Liver (tissue), 9 donors: ENCODE measurements around the gene ALMS1. TPM values are rescaled to one million over a fixed set of nuclear protein-coding genes. Genes with fewer than 3 reads are reported as not detected.

Source experiments
- DNase-seq: peaks from one replicate; pipeline ENCODE4 v3.0.0-alpha.2; 2017; ENCODE audit warnings: low spot score
- H3K27ac ChIP-seq, 2 donors: one replicate each; pipeline ENCODE4 v1.7.0; 2013; ENCODE audit warnings: inconsistent platforms in 2 of 2, low read length in 2 of 2, control low read depth in 1 of 2, low read depth in 1 of 2, mild to moderate bottlenecking in 1 of 2
- H3K27me3 ChIP-seq, 4 donors: one replicate each; pipeline versions ENCODE4 v1.6.1 to v1.7.0; 2013; ENCODE audit warnings: low read length in 3 of 4, inconsistent platforms in 1 of 4, mild to moderate bottlenecking in 1 of 4, moderate library complexity in 1 of 4; ENCODE audit not compliant: control insufficient read depth in 4 of 4, insufficient read depth in 4 of 4
- H3K36me3 ChIP-seq, 4 donors: one replicate each; pipeline versions ENCODE4 v1.6.1 to v1.7.0; 2013; ENCODE audit warnings: low read length in 3 of 4, mild to moderate bottlenecking in 3 of 4, low read depth in 1 of 4, moderate library complexity in 1 of 4; ENCODE audit not compliant: control insufficient read depth in 4 of 4, insufficient read depth in 3 of 4
- H3K4me1 ChIP-seq, 4 donors: one replicate each; pipeline versions ENCODE4 v1.6.1 to v1.7.0; 2013; ENCODE audit warnings: low read length in 3 of 4, mild to moderate bottlenecking in 3 of 4, moderate library complexity in 1 of 4; ENCODE audit not compliant: control insufficient read depth in 4 of 4, insufficient read depth in 4 of 4
- H3K4me3 ChIP-seq, 3 donors: one replicate each; pipeline versions ENCODE4 v1.6.1 to v1.7.0; 2013; ENCODE audit warnings: low read length in 3 of 3, control low read depth in 1 of 3, low read depth in 1 of 3, mild to moderate bottlenecking in 1 of 3
- H3K9ac ChIP-seq, 2 donors: one replicate each; pipeline ENCODE4 v1.7.0; 2013; ENCODE audit warnings: low read length in 2 of 2, mild to moderate bottlenecking in 2 of 2, moderate library complexity in 2 of 2, control low read depth in 1 of 2, low read depth in 1 of 2
- H3K9me3 ChIP-seq, 4 donors: one replicate each; pipeline versions ENCODE4 v1.6.1 to v1.7.0; 2013; ENCODE audit warnings: low read length in 3 of 4; ENCODE audit not compliant: control insufficient read depth in 4 of 4
- ATF3 ChIP-seq: IDR thresholded peaks from 2 replicates; pipeline ENCODE4 v1.6.1; 2016; ENCODE audit warnings: antibody characterized with exemption
- CTCF ChIP-seq: fragments of 150-350 bp; IDR thresholded peaks from 2 replicates; pipeline ENCODE4 v1.5.1; 2017; ENCODE audit warnings: improper control_type of control experiment, low read depth, low read length; ENCODE audit not compliant: missing input control
- EGR1 ChIP-seq, 2 donors: IDR thresholded peaks; 2 replicates each; pipeline ENCODE4 v1.6.1; 2016 to 2018; ENCODE audit warnings: antibody characterized with exemption in 2 of 2, low read depth in 2 of 2
- FOXA1 ChIP-seq: IDR thresholded peaks from 2 replicates; pipeline ENCODE4 v1.6.1; 2016; ENCODE audit warnings: antibody characterized with exemption
- GABPA ChIP-seq, 2 donors: IDR thresholded peaks in 1 of 2; conservative IDR thresholded peaks in 1 of 2; 2 replicates each; pipeline ENCODE4 v1.6.1; 2016; ENCODE audit warnings: antibody characterized with exemption in 2 of 2, mild to moderate bottlenecking in 1 of 2, moderate library complexity in 1 of 2
- HNF4A ChIP-seq, 2 donors: conservative IDR thresholded peaks; 2 replicates each; pipeline ENCODE4 v1.6.1; 2016; ENCODE audit warnings: antibody characterized with exemption in 2 of 2, mild to moderate bottlenecking in 2 of 2
- HNF4G ChIP-seq: IDR thresholded peaks from 2 replicates; pipeline ENCODE4 v1.6.1; 2016; ENCODE audit warnings: antibody characterized with exemption
- JUND ChIP-seq, 2 donors: IDR thresholded peaks; 2 replicates each; pipeline ENCODE4 v1.6.1; 2016; ENCODE audit warnings: antibody characterized with exemption in 2 of 2
- MAX ChIP-seq: IDR thresholded peaks from 2 replicates; pipeline ENCODE4 v1.6.1; 2016; ENCODE audit warnings: antibody characterized with exemption
- NR2F2 ChIP-seq: IDR thresholded peaks from 2 replicates; pipeline ENCODE4 v1.6.1; 2016; ENCODE audit warnings: antibody characterized with exemption
- RAD21 ChIP-seq, 2 donors: IDR thresholded peaks; 2 replicates each; pipeline ENCODE4 v1.6.1; 2016; ENCODE audit warnings: antibody characterized with exemption in 2 of 2, mild to moderate bottlenecking in 2 of 2
- REST ChIP-seq: IDR thresholded peaks from 2 replicates; pipeline ENCODE4 v1.6.1; 2016; ENCODE audit warnings: antibody characterized with exemption, mild to moderate bottlenecking
- RXRA ChIP-seq, 2 donors: IDR thresholded peaks; 2 replicates each; pipeline ENCODE4 v1.6.1; 2017 to 2018; ENCODE audit warnings: antibody characterized with exemption in 2 of 2, mild to moderate bottlenecking in 1 of 2
- SP1 ChIP-seq: IDR thresholded peaks from 2 replicates; pipeline ENCODE4 v1.6.1; 2018; ENCODE audit warnings: antibody characterized with exemption, mild to moderate bottlenecking
- TAF1 ChIP-seq: conservative IDR thresholded peaks from 2 replicates; pipeline ENCODE4 v1.6.1; 2016; ENCODE audit warnings: antibody characterized with exemption, mild to moderate bottlenecking
- YY1 ChIP-seq: IDR thresholded peaks from 2 replicates; pipeline ENCODE4 v1.6.1; 2016; ENCODE audit warnings: antibody characterized with exemption, mild to moderate bottlenecking
- ZBTB33 ChIP-seq: IDR thresholded peaks from 2 replicates; pipeline ENCODE4 v1.6.1; 2016; ENCODE audit warnings: antibody characterized with exemption
- WGBS: extraction: QIAGEN DNeasy Blood & Tissue Kit; methylation state at CpG from one replicate; pipeline ENCODE4 v1.1.7; 2013; 5-methylcytosine and 5-hydroxymethylcytosine counted together
- polyA plus RNA-seq, 2 donors: library from polyadenylated mRNA; stranded (reverse) in 1 of 2; unstranded in 1 of 2; fragments of 200-250 nt in 1 of 2; fragments of >200 nt in 1 of 2; fragmentation: Nextera tagmentation in 1 of 2; extraction: Ambion mirVana in 1 of 2; gene quantifications; one replicate each; pipeline versions ENCODE4 v1.2.1 to v1.2.3, GENCODE V29; 2013 to 2015
- total RNA-seq, 2 donors: library from RNA; depleted of rRNA; stranded (reverse); fragments of >200 nt; gene quantifications; one replicate each; pipeline ENCODE4 v1.2.3, GENCODE V29; 2014
- donor health status: healthy.
- donor health status: healthy.
- donor health status: healthy.
- donor health status: healthy.
- donor health status: healthy.

ALMS1 gene
- total and polyA plus RNA-seq, 4 donors, result 2.1 to 18.3 (median 7.0) TPM

GRCh38 chr2:73611193-73611592 is 225.6 kb downstream of the ALMS1 start (continued):
- TF ChIP-seq ZBTB33, result no peak
- no peak for TF ChIP-seq EGR1 (IDR thresholded peaks at IDR 0.05; ENCODE audit: low read depth in 2 of 2)
- no peak for TF ChIP-seq HNF4G
- no peak for TF ChIP-seq JUND (IDR thresholded peaks at IDR 0.05)

- 97% methylated on average over 1 of the region's 1 CpG for WGBS
- Histone ChIP-seq H3K4me1 (no peaks in the 10 kb centered on the region), H3K9me3 (no peaks in the 10 kb centered on the region), H3K4me3 (no peak overlapping the region), H3K36me3 (no peaks in the 10 kb centered on the region), H3K27ac (no peak overlapping the region), H3K9ac (no peak overlapping the region), H3K27me3 (no peaks in the 10 kb centered on the region)
- TF ChIP-seq MAX (no peak), GABPA (IDR thresholded peaks at IDR 0.05 in 1 of 2, conservative IDR thresholded peaks at IDR 0.05 in 1 of 2) (no peak), YY1 (no peak), ATF3 (no peak), JUND (IDR thresholded peaks at IDR 0.05) (no peak), HNF4G (no peak), CTCF (no peak), TAF1 (no peak), SP1 (no peak), NR2F2 (no peak), REST (no peak), FOXA1 (no peak), EGR1 (IDR thresholded peaks at IDR 0.05; ENCODE audit: low read depth in 2 of 2) (no peak)
- no peak for DNase-seq
Observed at GRCh38 chr2:73611867-73612266, 226.2 kb downstream of the ALMS1 start.

GRCh38 chr2:73614105-73614504 is 228.5 kb downstream of the ALMS1 start:
- H3K27me3 ChIP-seq, result no peaks in the 10 kb centered on the region
- H3K4me3 ChIP-seq, result no peak overlapping the region
- H3K4me1 ChIP-seq, result no peaks in the 10 kb centered on the region
- WGBS, result 93% methylated on average over 3 of the region's 3 CpGs
- H3K9me3 ChIP-seq, result no peaks in the 10 kb centered on the region
- no peaks in the 10 kb centered on the region for H3K36me3 ChIP-seq
- DNase-seq, result no peak
- TF ChIP-seq SP1 (no peak), GABPA (IDR thresholded peaks at IDR 0.05 in 1 of 2, conservative IDR thresholded peaks at IDR 0.05 in 1 of 2) (no peak), RAD21 (IDR thresholded peaks at IDR 0.05) (no peak), ATF3 (no peak), ZBTB33 (no peak), TAF1 (no peak), CTCF (no peak), FOXA1 (no peak), NR2F2 (no peak), HNF4A (conservative IDR thresholded peaks at IDR 0.05) (no peak), RXRA (IDR thresholded peaks at IDR 0.05) (no peak)
- no peak overlapping the region for H3K9ac ChIP-seq
- H3K27ac ChIP-seq, result no peak overlapping the region
